ENCODE measurements around the gene WNT2.

WNT2 gene

DNA sequence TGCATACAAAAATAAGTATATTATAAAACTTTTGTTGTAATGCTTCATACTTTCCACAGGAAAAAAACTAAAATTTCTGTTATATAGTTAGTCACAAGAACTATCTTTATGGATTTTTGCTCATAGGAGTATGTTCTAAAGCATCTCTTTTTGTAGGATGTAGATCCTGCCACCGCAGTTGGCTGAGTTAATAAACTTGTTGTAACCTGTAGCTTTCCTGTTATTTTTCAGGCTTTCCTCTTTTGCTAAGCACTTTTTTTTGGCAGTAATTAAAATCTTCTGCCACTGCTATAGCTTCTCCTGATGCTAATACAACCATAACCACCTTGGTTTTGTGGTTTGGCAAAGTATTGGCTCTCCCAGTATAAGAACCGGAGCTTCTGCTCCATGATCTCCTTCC is 60.3 kb downstream of the WNT2 start:
- Histone ChIP-seq H3K4me2 (ENCODE audit: low read depth, low read length, poor library complexity, severe bottlenecking) (no peak overlapping the region), H3K9ac (ENCODE audit: low read depth, low read length, poor library complexity, severe bottlenecking) (no peak overlapping the region), H3K9me2 (replicated peaks; ENCODE audit: low read depth, low read length) (no peaks in the 10 kb centered on the region), H3K9me3 (ENCODE audit: insufficient read depth, low read depth, low read length) (no peaks in the 10 kb centered on the region), H2AFZ (ENCODE audit: low read length) (no peak overlapping the region), H3K4me1 (ENCODE audit: insufficient read depth, low read length, poor library complexity, severe bottlenecking) (no peaks in the 10 kb centered on the region), H3K36me3 (ENCODE audit: insufficient read depth, low read length) (no peaks in the 10 kb centered on the region), H3F3A (ENCODE audit: low read depth) (no peaks in the 10 kb centered on the region), H3K4me3 (ENCODE audit: low read length, poor library complexity, severe bottlenecking) (no peak overlapping the region), H3K79me2 (ENCODE audit: insufficient read depth, low read length) (no peaks in the 10 kb centered on the region), H3K27me3 (ENCODE audit: insufficient read depth, low read length, poor library complexity, severe bottlenecking) (no peaks in the 10 kb centered on the region), H4K20me1 (ENCODE audit: insufficient read depth, low read length, poor library complexity, severe bottlenecking) (no peaks in the 10 kb centered on the region)
- no peak for TF ChIP-seq EZH2phosphoT487 (IDR thresholded peaks at IDR 0.05; ENCODE audit: borderline replicate concordance)
- TF ChIP-seq, protein P1, sequence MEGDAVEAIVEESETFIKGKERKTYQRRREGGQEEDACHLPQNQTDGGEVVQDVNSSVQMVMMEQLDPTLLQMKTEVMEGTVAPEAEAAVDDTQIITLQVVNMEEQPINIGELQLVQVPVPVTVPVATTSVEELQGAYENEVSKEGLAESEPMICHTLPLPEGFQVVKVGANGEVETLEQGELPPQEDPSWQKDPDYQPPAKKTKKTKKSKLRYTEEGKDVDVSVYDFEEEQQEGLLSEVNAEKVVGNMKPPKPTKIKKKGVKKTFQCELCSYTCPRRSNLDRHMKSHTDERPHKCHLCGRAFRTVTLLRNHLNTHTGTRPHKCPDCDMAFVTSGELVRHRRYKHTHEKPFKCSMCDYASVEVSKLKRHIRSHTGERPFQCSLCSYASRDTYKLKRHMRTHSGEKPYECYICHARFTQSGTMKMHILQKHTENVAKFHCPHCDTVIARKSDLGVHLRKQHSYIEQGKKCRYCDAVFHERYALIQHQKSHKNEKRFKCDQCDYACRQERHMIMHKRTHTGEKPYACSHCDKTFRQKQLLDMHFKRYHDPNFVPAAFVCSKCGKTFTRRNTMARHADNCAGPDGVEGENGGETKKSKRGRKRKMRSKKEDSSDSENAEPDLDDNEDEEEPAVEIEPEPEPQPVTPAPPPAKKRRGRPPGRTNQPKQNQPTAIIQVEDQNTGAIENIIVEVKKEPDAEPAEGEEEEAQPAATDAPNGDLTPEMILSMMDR (conservative IDR thresholded peaks at IDR 0.05; ENCODE audit: low read length): no peak

DNA sequence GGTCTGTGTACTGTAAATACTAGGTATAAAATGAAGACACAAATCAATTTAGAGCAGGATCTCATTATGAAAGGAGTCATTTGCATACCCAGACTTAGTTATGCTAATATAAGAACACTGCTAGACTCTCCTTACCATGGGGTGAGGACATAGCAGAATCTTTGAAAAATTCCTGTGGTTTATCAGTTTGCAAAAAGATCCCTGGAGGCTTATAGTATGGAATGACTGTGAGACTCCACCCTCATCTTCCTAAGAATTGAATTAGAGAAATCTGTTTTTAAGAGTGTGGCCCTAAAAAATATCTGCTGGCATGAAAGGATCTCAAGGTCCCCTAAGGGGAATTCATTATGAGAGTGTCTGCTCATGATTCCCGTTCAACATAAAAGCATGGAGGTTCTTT is 63.2 kb downstream of the WNT2 start:
- Histone ChIP-seq H3F3A (ENCODE audit: low read depth) (no peaks in the 10 kb centered on the region), H3K27me3 (ENCODE audit: insufficient read depth, low read length, poor library complexity, severe bottlenecking) (no peaks in the 10 kb centered on the region), H3K4me3 (ENCODE audit: low read length, poor library complexity, severe bottlenecking) (no peak overlapping the region), H3K4me1 (ENCODE audit: insufficient read depth, low read length, poor library complexity, severe bottlenecking) (no peaks in the 10 kb centered on the region), H4K20me1 (ENCODE audit: insufficient read depth, low read length, poor library complexity, severe bottlenecking) (no peaks in the 10 kb centered on the region), H3K9me2 (replicated peaks; ENCODE audit: low read depth, low read length) (no peaks in the 10 kb centered on the region), H3K9ac (ENCODE audit: low read depth, low read length, poor library complexity, severe bottlenecking) (no peak overlapping the region), H3K79me2 (ENCODE audit: insufficient read depth, low read length) (no peaks in the 10 kb centered on the region), H3K4me2 (ENCODE audit: low read depth, low read length, poor library complexity, severe bottlenecking) (no peak overlapping the region), H3K9me3 (ENCODE audit: insufficient read depth, low read depth, low read length) (no peaks in the 10 kb centered on the region), H3K36me3 (ENCODE audit: insufficient read depth, low read length) (no peaks in the 10 kb centered on the region), H2AFZ (ENCODE audit: low read length) (no peak overlapping the region)
- no peak for TF ChIP-seq EZH2phosphoT487 (IDR thresholded peaks at IDR 0.05; ENCODE audit: borderline replicate concordance)
- TF ChIP-seq, protein P1 (conservative IDR thresholded peaks at IDR 0.05; ENCODE audit: low read length): no peak

DNA sequence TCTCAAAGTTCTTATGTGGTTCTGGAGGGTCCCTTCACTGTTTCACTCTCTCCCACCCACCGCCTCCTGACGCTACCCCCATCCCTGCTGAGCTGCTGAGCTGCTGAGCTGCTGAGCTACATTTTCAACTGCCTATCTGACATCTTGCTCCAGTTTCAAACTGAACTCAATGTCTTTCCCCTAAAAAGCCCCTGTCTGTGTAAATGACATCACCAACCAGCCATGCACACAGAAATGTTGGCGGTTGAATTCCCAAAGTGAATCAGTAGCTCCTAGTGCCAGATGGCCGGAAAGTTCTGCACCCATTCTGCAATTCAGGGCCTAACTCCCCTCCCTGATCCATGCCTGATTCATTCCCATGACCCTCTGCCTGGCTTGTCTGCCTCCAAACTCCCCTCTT is 71.2 kb downstream of the WNT2 start:
- Histone ChIP-seq H4K20me1 (ENCODE audit: insufficient read depth, low read length, poor library complexity, severe bottlenecking) (no peaks in the 10 kb centered on the region), H3K4me3 (ENCODE audit: low read length, poor library complexity, severe bottlenecking) (no peak overlapping the region), H3K9me2 (replicated peaks; ENCODE audit: low read depth, low read length) (no peaks in the 10 kb centered on the region), H2AFZ (ENCODE audit: low read length) (no peak overlapping the region), H3K79me2 (ENCODE audit: insufficient read depth, low read length) (no peaks in the 10 kb centered on the region), H3K9me3 (ENCODE audit: insufficient read depth, low read depth, low read length) (no peaks in the 10 kb centered on the region), H3K9ac (ENCODE audit: low read depth, low read length, poor library complexity, severe bottlenecking) (no peak overlapping the region), H3K4me2 (ENCODE audit: low read depth, low read length, poor library complexity, severe bottlenecking) (no peak overlapping the region), H3F3A (ENCODE audit: low read depth) (no peaks in the 10 kb centered on the region), H3K4me1 (ENCODE audit: insufficient read depth, low read length, poor library complexity, severe bottlenecking) (no peaks in the 10 kb centered on the region), H3K36me3 (ENCODE audit: insufficient read depth, low read length) (no peaks in the 10 kb centered on the region), H3K27me3 (ENCODE audit: insufficient read depth, low read length, poor library complexity, severe bottlenecking) (no peaks in the 10 kb centered on the region)
- no peak for TF ChIP-seq EZH2phosphoT487 (IDR thresholded peaks at IDR 0.05; ENCODE audit: borderline replicate concordance)
- TF ChIP-seq, protein P1 (conservative IDR thresholded peaks at IDR 0.05; ENCODE audit: low read length): no peak

Data from Loucy (cell line).